H9 (cell line): ENCODE measurements around the gene NEB. TPM values are rescaled to one million over a fixed set of nuclear protein-coding genes. Genes with fewer than 3 reads are reported as not detected.

Experiments used
- DNase-seq: peaks from one replicate; pipeline ENCODE4 v3.0.0-alpha.2; 2017
- H2AFZ ChIP-seq: one replicate; pipeline ENCODE4 v1.6.1; 2013; ENCODE audit warnings: mild to moderate bottlenecking, low read length, control low read depth, moderate library complexity
- H2AK5ac ChIP-seq: 2 replicates; pipeline ENCODE4 v1.6.1; 2013; ENCODE audit warnings: low read length, control low read depth, mixed read lengths; ENCODE audit not compliant: insufficient read length
- H2BK120ac ChIP-seq: one replicate; pipeline ENCODE4 v1.6.1; 2013; ENCODE audit warnings: low read depth, mild to moderate bottlenecking, low read length, control low read depth, inconsistent platforms; ENCODE audit not compliant: poor library complexity, severe bottlenecking
- H2BK12ac ChIP-seq: 2 replicates; pipeline ENCODE4 v1.6.1; 2013; ENCODE audit warnings: low read length, control low read depth, mixed read lengths, low read depth; ENCODE audit not compliant: insufficient read length
- H2BK15ac ChIP-seq: 2 replicates; pipeline ENCODE4 v1.6.1; 2013; ENCODE audit warnings: low read depth, low read length, control low read depth
- H2BK20ac ChIP-seq: one replicate; pipeline ENCODE4 v1.6.1; 2013; ENCODE audit warnings: low read depth, mild to moderate bottlenecking, low read length, control low read depth, inconsistent platforms; ENCODE audit not compliant: poor library complexity, severe bottlenecking
- H2BK5ac ChIP-seq: 2 replicates; pipeline ENCODE4 v1.6.1; 2013; ENCODE audit warnings: low read length, control low read depth, mixed read lengths; ENCODE audit not compliant: insufficient read length
- H3K14ac ChIP-seq: 2 replicates; pipeline ENCODE4 v1.6.1; 2013; ENCODE audit warnings: low read length, control low read depth; ENCODE audit not compliant: insufficient read depth
- H3K18ac ChIP-seq: 2 replicates; pipeline ENCODE4 v1.6.1; 2013; ENCODE audit warnings: low read depth, mild to moderate bottlenecking, mixed read lengths, low read length, control low read depth; ENCODE audit not compliant: insufficient read length
- H3K23ac ChIP-seq: 2 replicates; pipeline ENCODE4 v1.6.1; 2013; ENCODE audit warnings: low read length, control low read depth, mixed read lengths, low read depth; ENCODE audit not compliant: insufficient read length
- H3K23me2 ChIP-seq: 2 replicates; pipeline ENCODE4 v1.6.1; 2013; ENCODE audit warnings: low read depth, mild to moderate bottlenecking, mixed read lengths, low read length, control low read depth; ENCODE audit not compliant: insufficient read length, poor library complexity, severe bottlenecking
- H3K27ac ChIP-seq: 2 replicates; pipeline ENCODE4 v1.5.1; 2013; ENCODE audit warnings: low read length, control low read depth, mixed read lengths, low read depth; ENCODE audit not compliant: insufficient read length
- H3K27me3 ChIP-seq: 2 replicates; pipeline ENCODE4 v1.6.1; 2013; ENCODE audit warnings: low read length, control low read depth, inconsistent platforms; ENCODE audit not compliant: insufficient read depth
- H3K4ac ChIP-seq: 2 replicates; pipeline ENCODE4 v1.6.1; 2013; ENCODE audit warnings: low read depth, mild to moderate bottlenecking, control low read depth, inconsistent platforms, low read length, moderate library complexity
- H3K4me1 ChIP-seq: 2 replicates; pipeline ENCODE4 v1.6.1; 2013; ENCODE audit warnings: low read length, control low read depth, inconsistent platforms; ENCODE audit not compliant: insufficient read depth
- H3K4me2 ChIP-seq: 2 replicates; pipeline ENCODE4 v1.6.1; 2013; ENCODE audit warnings: low read length, control low read depth, mixed read lengths; ENCODE audit not compliant: insufficient read length, insufficient read depth
- H3K56ac ChIP-seq: 2 replicates; pipeline ENCODE4 v1.6.1; 2013; ENCODE audit warnings: low read depth, mild to moderate bottlenecking, mixed read lengths, low read length, control low read depth; ENCODE audit not compliant: insufficient read length
- H3K79me1 ChIP-seq: 2 replicates; pipeline ENCODE4 v1.6.1; 2013; ENCODE audit warnings: low read depth, mild to moderate bottlenecking, moderate library complexity, low read length, control low read depth, inconsistent platforms; ENCODE audit not compliant: insufficient read depth, poor library complexity, severe bottlenecking
- H3K79me2 ChIP-seq: 2 replicates; pipeline ENCODE4 v1.6.1; 2013; ENCODE audit warnings: low read length, control low read depth, inconsistent platforms; ENCODE audit not compliant: insufficient read depth
- H3K9ac ChIP-seq: 2 replicates; pipeline ENCODE4 v1.6.1; 2013; ENCODE audit warnings: low read length, control low read depth, mixed read lengths; ENCODE audit not compliant: insufficient read length; ENCODE audit errors: extremely low read depth
- H3K9me3 ChIP-seq: one replicate; pipeline ENCODE4 v1.6.1; 2013; ENCODE audit warnings: low read depth, low read length, inconsistent platforms; ENCODE audit not compliant: control insufficient read depth
- H3T11ph ChIP-seq: one replicate; pipeline ENCODE4 v1.6.1; 2013; ENCODE audit warnings: mild to moderate bottlenecking, low read length, control low read depth, inconsistent platforms
- H4K20me1 ChIP-seq: one replicate; pipeline ENCODE4 v1.6.1; 2013; ENCODE audit not compliant: control insufficient read depth, insufficient read length, insufficient read depth
- H4K5ac ChIP-seq: 2 replicates; pipeline ENCODE4 v1.6.1; 2013; ENCODE audit warnings: low read depth, mild to moderate bottlenecking, mixed read lengths, low read length, control low read depth; ENCODE audit not compliant: insufficient read length
- H4K8ac ChIP-seq: replicated peaks from 2 replicates; pipeline ENCODE4 v1.6.1; 2013; ENCODE audit warnings: low read length, control low read depth, mixed read lengths, low read depth; ENCODE audit not compliant: insufficient read length
- H4K91ac ChIP-seq: 2 replicates; pipeline ENCODE4 v1.6.1; 2013; ENCODE audit warnings: low read depth, mild to moderate bottlenecking, moderate library complexity, mixed read lengths, low read length, control low read depth; ENCODE audit not compliant: insufficient read length
- H3K27ac Mint-ChIP-seq, 3 experiments: 2 replicates in 2 of 3; 3 replicates in 1 of 3; pipeline ENCODE4 v1.8.0; 2020 to 2021; ENCODE audit warnings: mixed read lengths in 3 of 3, mild to moderate bottlenecking in 1 of 3, moderate library complexity in 1 of 3
- H3K27me3 Mint-ChIP-seq: 2 replicates; pipeline ENCODE4 v1.8.0; 2021; ENCODE audit warnings: low read depth, mild to moderate bottlenecking, moderate library complexity, mixed read lengths
- H3K36me3 Mint-ChIP-seq, 3 experiments: 2 replicates in 2 of 3; 3 replicates in 1 of 3; pipeline ENCODE4 v1.8.0; 2020 to 2021; ENCODE audit warnings: low read depth in 3 of 3, mixed read lengths in 3 of 3; ENCODE audit not compliant: insufficient read depth in 1 of 3
- H3K4me1 Mint-ChIP-seq, 2 experiments: 2 replicates each; pipeline ENCODE4 v1.8.0; 2020; ENCODE audit warnings: mixed read lengths in 2 of 2
- H3K4me3 Mint-ChIP-seq, 2 experiments: 2 replicates in 1 of 2; 3 replicates in 1 of 2; pipeline ENCODE4 v1.8.0; 2020 to 2021; ENCODE audit warnings: mild to moderate bottlenecking in 2 of 2, mixed read lengths in 2 of 2, moderate library complexity in 1 of 2
- H3K9me3 Mint-ChIP-seq, 2 experiments: 2 replicates in 1 of 2; 3 replicates in 1 of 2; pipeline ENCODE4 v1.8.0; 2020; ENCODE audit warnings: mild to moderate bottlenecking in 2 of 2, mixed read lengths in 2 of 2, moderate library complexity in 1 of 2
- CTCF ChIP-seq: fragments of 200-600 bp; sonication (generic); conservative IDR thresholded peaks from 3 replicates; pipeline ENCODE4 v1.8.0; 2021; ENCODE audit warnings: antibody characterized with exemption, mild to moderate bottlenecking
- WGBS: extraction: QIAGEN DNeasy Blood & Tissue Kit; methylation state at CpG from one replicate; pipeline ENCODE4 v1.1.7; 2013; ENCODE audit warnings: missing lambda C conversion rate, low lambda C conversion rate, mixed read lengths; ENCODE audit not compliant: insufficient read length; ENCODE audit errors: extremely low coverage; 5-methylcytosine and 5-hydroxymethylcytosine counted together
- total RNA-seq: library from RNA; stranded (reverse); gene quantifications from 2 replicates; pipeline ENCODE4 v1.2.1, GENCODE V29; 2021

The NEB gene
- total RNA-seq, 1 experiment from 2014 or later, result 0.98 TPM

GRCh38 chr2:151774506-151774905 lies 40.2 kb upstream of the NEB start:
- H3K4me3 Mint-ChIP-seq, result no peak overlapping the region
- no peak overlapping the region for H3K14ac ChIP-seq

More at GRCh38 chr2:151774506-151774905, 40.2 kb upstream of the NEB start:
- Histone ChIP-seq H4K5ac (no peak overlapping the region), H3K27me3 (no peaks in the 10 kb centered on the region), H4K91ac (no peak overlapping the region), H3K9me3 (no peaks in the 10 kb centered on the region), H3T11ph (no peak overlapping the region), H3K79me2 (no peaks in the 10 kb centered on the region), H3K23me2 (no peaks in the 10 kb centered on the region), H3K18ac (no peak overlapping the region), H3K4ac (no peak overlapping the region), H3K27ac (no peak overlapping the region), H3K4me2 (no peak overlapping the region), H2AK5ac (no peak overlapping the region), H2BK15ac (no peak overlapping the region), H3K9ac (no peak overlapping the region), H3K23ac (no peak overlapping the region), H2BK20ac (no peak overlapping the region), H3K4me1 (no peaks in the 10 kb centered on the region), H3K56ac (no peak overlapping the region), H3K79me1 (no peaks in the 10 kb centered on the region), H4K8ac (no peak overlapping the region), H2BK120ac (no peak overlapping the region), H2AFZ (no peak overlapping the region), H4K20me1 (no peaks in the 10 kb centered on the region), H2BK12ac (no peak overlapping the region), H2BK5ac (no peak overlapping the region)
- H3K4me1 Mint-ChIP-seq, result peaks cover 3 to 8% of the 10 kb centered on the region in 2 experiments; a peak in 2 of 4 replicates
- H3K9me3 Mint-ChIP-seq, result peaks cover 0 to 2% of the 10 kb centered on the region in 2 experiments; a peak in 1 of 5 replicates
- 0 out of 7 replicates have a peak overlapping the region, but pooled peaks of 1 of the 3 experiments have one; percentile 41 for H3K27ac Mint-ChIP-seq
- no peak for TF ChIP-seq CTCF
- H3K36me3 Mint-ChIP-seq, result peaks cover 22 to 32% (median 25%) of the 10 kb centered on the region in 3 experiments; a peak in 6 of 7 replicates
- WGBS, result no CpG with 5 or more reads among the region's 3 CpGs
- DNase-seq, result no peak
- no peaks in the 10 kb centered on the region for H3K27me3 Mint-ChIP-seq
